Transverse colon (tissue), 3 donors: ENCODE measurements around the gene FGGY.

Source experiments
- CTCF ChIP-seq, 5 experiments: fragments of 200-600 bp in 3 of 5; fragments of 450-650 bp in 2 of 5; sonication (generic) in 3 of 5; IDR thresholded peaks; 1 replicate in 2 of 5; 2 replicates in 3 of 5; pipeline ENCODE4 v1.5.1; 2016 to 2017; ENCODE audit warnings: antibody characterized with exemption in 5 of 5, inconsistent platforms in 3 of 5, mild to moderate bottlenecking in 2 of 5, moderate library complexity in 1 of 5
- EP300 ChIP-seq: sonication (generic); formaldehyde crosslinking; IDR thresholded peaks from one replicate; pipeline ENCODE4 v1.6.1; 2017; ENCODE audit warnings: antibody characterized with exemption, low read depth
- POLR2A ChIP-seq: fragments of 450-650 bp; IDR thresholded peaks from one replicate; pipeline ENCODE4 v1.6.1; 2016; ENCODE audit warnings: antibody characterized with exemption, mild to moderate bottlenecking, moderate library complexity

GRCh38 chr1:59332983-59333382, 36.1 kb downstream of the FGGY start:
- TF ChIP-seq CTCF (IDR thresholded peaks at IDR 0.05) (no peak), POLR2A (no peak), EP300 (no peak)
